Heart left ventricle (tissue), 16 donors: Measurements from ENCODE around the gene STXBP5L. TPM values are rescaled to one million over a fixed set of nuclear protein-coding genes. Genes with fewer than 3 reads are reported as not detected.

ENCODE experiments used
- ATAC-seq, 4 donors: fragments of 200-7000 bp; cut with Tn5 transposase; one replicate each; pipeline ENCODE4 v1.9.1; 2020 to 2022; ENCODE audit warnings: moderate library complexity in 4 of 4, mild to moderate bottlenecking in 3 of 4, moderate number of reproducible peaks in 1 of 4
- DNase-seq, 5 donors: peaks; one replicate each; pipeline ENCODE4 v3.0.0-alpha.2; 2020
- H3K27ac ChIP-seq, 12 donors: fragments of 200-600 bp; sonication (generic) in 4 of 12; one replicate each; pipeline versions ENCODE4 v1.5.0 to v1.8.0; 2016 to 2022; ENCODE audit warnings: mild to moderate bottlenecking in 2 of 12
- H3K27me3 ChIP-seq, 9 donors: fragments of 200-600 bp; sonication (generic) in 2 of 9; one replicate each; pipeline versions ENCODE4 v1.5.1 to v1.8.0; 2016 to 2022; ENCODE audit warnings: mild to moderate bottlenecking in 3 of 9
- H3K36me3 ChIP-seq, 9 donors: fragments of 200-600 bp; sonication (generic) in 2 of 9; one replicate each; pipeline versions ENCODE4 v1.5.0 to v1.8.0; 2018 to 2022; ENCODE audit warnings: mild to moderate bottlenecking in 2 of 9
- H3K4me1 ChIP-seq, 12 donors: fragments of 200-600 bp; sonication (generic) in 4 of 12; one replicate each; pipeline versions ENCODE4 v1.5.0 to v1.8.0; 2016 to 2022; ENCODE audit warnings: mild to moderate bottlenecking in 3 of 12
- H3K4me3 ChIP-seq, 12 donors: fragments of 200-600 bp; sonication (generic) in 4 of 12; one replicate each; pipeline versions ENCODE4 v1.5.0 to v1.8.0; 2017 to 2022; ENCODE audit warnings: mild to moderate bottlenecking in 9 of 12, moderate library complexity in 4 of 12
- H3K9me3 ChIP-seq, 12 donors: fragments of 200-600 bp; sonication (generic) in 4 of 12; one replicate each; pipeline versions ENCODE4 v1.5.0 to v1.8.0; 2016 to 2022; ENCODE audit warnings: mild to moderate bottlenecking in 1 of 12
- CTCF ChIP-seq, 12 donors: fragments of 200-600 bp; sonication (generic) in 4 of 12; IDR thresholded peaks; one replicate each; pipeline versions ENCODE4 v1.5.0 to v1.8.0; 2018 to 2022; ENCODE audit warnings: antibody characterized with exemption in 12 of 12, mild to moderate bottlenecking in 5 of 12
- POLR2A ChIP-seq, 2 donors: fragments of 450-650 bp; IDR thresholded peaks; one replicate each; pipeline ENCODE4 v1.6.1; 2017; ENCODE audit warnings: antibody characterized with exemption in 2 of 2, mild to moderate bottlenecking in 2 of 2, moderate library complexity in 2 of 2
- WGBS, 4 donors: extraction: QIAGEN DNeasy Blood & Tissue Kit in 2 of 4; methylation state at CpG; one replicate each; pipeline versions ENCODE4 v1.1.5 to v1.1.7; 2013 to 2018; 5-methylcytosine and 5-hydroxymethylcytosine counted together
- intact Hi-C, 10 donors: fragments of 100-400 bp; cut with DNase I; formaldehyde crosslinking; loops; one replicate each; pipeline versions ENCODE4 v1.11.1 to v1.14.2; 2022
- microRNA-seq, 4 donors: library from miRNA; unstranded; fragments of <30 nt; microRNA quantifications; one replicate each; pipeline versions ENCODE4 to v1.2.0, GENCODE V29; 2017 to 2020
- polyA plus RNA-seq, 2 donors: library from polyadenylated mRNA; stranded (reverse); fragments of 200-250 nt; gene quantifications; one replicate each; pipeline ENCODE4 v1.2.3, GENCODE V29; 2013
- total RNA-seq, 9 donors: library from RNA; depleted of rRNA in 2 of 9; stranded (reverse); fragments of >200 nt in 2 of 9; fragmentation: NEBNext Ultra II Directional in 3 of 9; extraction: Animal tissue kit (Norgen Biotek cat#: 25700) in 3 of 9; gene quantifications; one replicate each; pipeline versions ENCODE4 v1.1.0 to v1.2.4, GENCODE V29; 2016 to 2023
- donor health status: ischemic (EF 13 %, LVEDD 7.1; RV severe dilation, severe dysfunction).
- donor health status: healthy with polysubstance abuse.
- donor health status: DM: no; HTN: yes; CAD: no.
- donor health status: DM: no; HTN: no; CAD: no.
- donor health status: ischemic (EF 25% LVEDD 6.9; RV normal size, moderate dysfunction).
- donor health status: ischemic (EF 25% LVEDD 5.7; RV mildly dilated, moderate dysfunction).
- donor health status: healthy.
- donor health status: DM: yes; HTN: yes; CAD: no.
- donor health status: ischemic (EF 35%, LVEDD 5.7; RV mildly dilated, moderate dysfunction).
- donor health status: nonischemic (EF 11% LVEDD 7.7; RV severe dilation, severe dysfunction).
- donor health status: DM: yes; HTN: yes; CAD: no.
- donor health status: PGD.
- donor health status: ischemic (EF 29% LVEDD 5.4; RV normal size, mild dysfunction).
- donor health status: nonischemic (EF 23%, LVEDD 6.1; RV moderate dilation, normal function).

STXBP5L gene
- total and polyA plus RNA-seq, 11 donors: 0.10 TPM; not detected in 10

- intact Hi-C loops: no loop called here
- Histone ChIP-seq H3K9me3 (no peaks in the 10 kb centered on the region), H3K27ac (no peak overlapping the region), H3K4me3 (no peak overlapping the region), H3K27me3 (no peaks in the 10 kb centered on the region), H3K4me1 (no peaks in the 10 kb centered on the region), H3K36me3 (peaks cover 0 to 18% (median 0%) of the 10 kb centered on the region in 9 donors)
- TF ChIP-seq POLR2A (IDR thresholded peaks at IDR 0.05) (no peak), CTCF (IDR thresholded peaks at IDR 0.05) (no peak)
- DNase-seq (no peak), ATAC-seq (no peak)
These were observed 555.7 kb downstream of the STXBP5L start for GRCh38 chr3:121463745-121464144.

- WGBS, 4 donors: 86 to 96% (median 94%) methylated on average over 2 of the region's 2 CpGs
- Histone ChIP-seq H3K27me3 (no peaks in the 10 kb centered on the region), H3K4me3 (no peak overlapping the region), H3K27ac (no peak overlapping the region), H3K36me3 (peaks cover 0 to 18% (median 0%) of the 10 kb centered on the region in 9 donors), H3K9me3 (no peaks in the 10 kb centered on the region), H3K4me1 (no peaks in the 10 kb centered on the region)
- no peak for ATAC-seq
- no peak for DNase-seq
- intact Hi-C loops: no loop called here
- TF ChIP-seq POLR2A (IDR thresholded peaks at IDR 0.05) (no peak), CTCF (IDR thresholded peaks at IDR 0.05) (no peak)
These were observed 559.1 kb downstream of the STXBP5L start for GRCh38 chr3:121467085-121467484.

- Histone ChIP-seq H3K4me1 (no peaks in the 10 kb centered on the region), H3K4me3 (no peak overlapping the region), H3K27me3 (no peaks in the 10 kb centered on the region), H3K9me3 (no peaks in the 10 kb centered on the region), H3K36me3 (no peaks in the 10 kb centered on the region), H3K27ac (no peak overlapping the region)
- no peak for DNase-seq
- 95 to 100% (median 98%) methylated on average over 2 of the region's 2 CpGs for WGBS, 4 donors
- ATAC-seq: no peak
- TF ChIP-seq POLR2A (IDR thresholded peaks at IDR 0.05): no peak
- TF ChIP-seq CTCF (IDR thresholded peaks at IDR 0.05): no peak
- intact Hi-C loops: no loop called here
These were observed 565.0 kb downstream of the STXBP5L start for GRCh38 chr3:121473001-121473400.

Small RNAs within 50 kb of the gene (microRNA-seq; reads per million reads assigned to microRNA genes)
- 0 reads per million in 4 donors for gene MIR5682

Other genes starting within 250 kb of the STXBP5L start
- gene HGD, start 226.0 kb upstream of the STXBP5L start, total RNA-seq: under 1 TPM in 3 of 9 donors, not detected in 6; 0.16 to 0.62 (median 0.56) TPM
- not detected for gene HGD, start 226.0 kb upstream of the STXBP5L start, polyA plus RNA-seq
- gene RABL3, start 165.7 kb upstream of the STXBP5L start, total RNA-seq: 10 to 100 TPM in 8 of 9 donors, 1 to 10 TPM in 1; 6.8 to 28.3 (median 17.5) TPM
- 10 to 100 TPM in 1 of 2 donors, 1 to 10 TPM in 1; 3.1 to 23.1 TPM for gene RABL3, start 165.7 kb upstream of the STXBP5L start, polyA plus RNA-seq
- gene GTF2E1, start 165.5 kb upstream of the STXBP5L start, total RNA-seq: 10 to 100 TPM in 7 of 9 donors, 1 to 10 TPM in 2; 7.3 to 15.1 (median 12.2) TPM
- 1 to 10 TPM; 3.7 to 6.7 TPM for gene GTF2E1, start 165.5 kb upstream of the STXBP5L start, polyA plus RNA-seq